HepG2 (cell line): Measurements from ENCODE around the gene HEATR1. TPM values are rescaled to one million over a fixed set of nuclear protein-coding genes. Genes with fewer than 3 reads are reported as not detected.

Experiments
- CC2D1A ChIP-seq: sonication (generic); formaldehyde crosslinking; IDR thresholded peaks from 2 replicates; pipeline ENCODE4 v1.8.1; 2023; ENCODE audit warnings: mild to moderate bottlenecking, missing genetic modification reagents
- POLR2G ChIP-seq: fragments of 200-400 bp; formaldehyde crosslinking; IDR thresholded peaks from 2 replicates; pipeline ENCODE4 v1.6.1; 2018; ENCODE audit warnings: mild to moderate bottlenecking, low read depth, low read length, moderate library complexity
- PRDM10 ChIP-seq: sonication (generic); formaldehyde crosslinking; IDR thresholded peaks from 2 replicates; pipeline ENCODE4 v1.4.0; 2020; ENCODE audit warnings: low read depth, missing genetic modification reagents
- PTBP1 ChIP-seq: fragments of 200-400 bp; formaldehyde crosslinking; IDR thresholded peaks from 2 replicates; pipeline ENCODE4 v1.6.1; 2018; ENCODE audit warnings: low read length, low read depth; ENCODE audit not compliant: poor library complexity, severe bottlenecking
- RFXAP ChIP-seq: sonication (generic); formaldehyde crosslinking; IDR thresholded peaks from 2 replicates; pipeline ENCODE4 v1.4.0; 2020; ENCODE audit warnings: missing genetic modification reagents, borderline replicate concordance
- RORA ChIP-seq: sonication (generic); formaldehyde crosslinking; IDR thresholded peaks from 2 replicates; pipeline ENCODE4 v1.5.0; 2020; ENCODE audit warnings: mild to moderate bottlenecking, missing genetic modification reagents, moderate library complexity
- SAP130 ChIP-seq: IDR thresholded peaks from 2 replicates; pipeline ENCODE4 v1.6.1; 2016; ENCODE audit warnings: low read depth
- ZFP36L1 ChIP-seq: sonication (generic); formaldehyde crosslinking; IDR thresholded peaks from 2 replicates; pipeline ENCODE4 v1.8.0; 2022; ENCODE audit warnings: mild to moderate bottlenecking, missing genetic modification reagents, moderate library complexity
- ZNF367 ChIP-seq: sonication (generic); formaldehyde crosslinking; IDR thresholded peaks from 2 replicates; pipeline ENCODE4 v1.4.0; 2020; ENCODE audit warnings: missing genetic modification reagents, borderline replicate concordance
- ZNF407 ChIP-seq: sonication (generic); formaldehyde crosslinking; IDR thresholded peaks from one replicate; pipeline ENCODE4 v1.5.1; 2020; ENCODE audit warnings: mild to moderate bottlenecking, missing genetic modification reagents; ENCODE audit errors: not compliant biosample characterization
- ZNF773 ChIP-seq: sonication (generic); formaldehyde crosslinking; IDR thresholded peaks from 2 replicates; pipeline ENCODE4 v1.4.0; 2020; ENCODE audit warnings: missing genetic modification reagents, borderline replicate concordance
- ZSCAN31 ChIP-seq: sonication (generic); formaldehyde crosslinking; IDR thresholded peaks from 2 replicates; pipeline ENCODE4 v1.5.0; 2020; ENCODE audit warnings: low read depth, mild to moderate bottlenecking, missing genetic modification reagents
- polyA plus RNA-seq, 8 experiments: library from polyadenylated mRNA; depleted of rRNA in 3 of 8; stranded (reverse) in 7 of 8; unstranded in 1 of 8; fragments of >200 nt; fragmentation: Illumina TruSeq in 4 of 8; extraction: Trizol in 4 of 8; gene quantifications; 2 replicates each; pipeline versions ENCODE4 v1.2.1 to v1.2.3, GENCODE V29; 2011 to 2016; ENCODE audit warnings: low read depth in 4 of 8, missing spikeins in 1 of 8, mixed read lengths in 1 of 8; ENCODE audit not compliant: insufficient read depth in 1 of 8
- total RNA-seq, 5 experiments: library from RNA; depleted of rRNA; stranded (reverse); fragments of >200 nt; fragmentation: Illumina TruSeq; extraction: Trizol; gene quantifications; 2 replicates each; pipeline ENCODE4 v1.2.3, GENCODE V29; 2016; ENCODE audit warnings: low read depth in 1 of 5
- TF ChIP-seq, protein P1 (sequence below): sonication (generic); formaldehyde crosslinking; IDR thresholded peaks from 2 replicates; pipeline ENCODE4 v1.4.0; 2020; ENCODE audit warnings: missing genetic modification reagents
- TF ChIP-seq, protein P2 (sequence below): sonication (generic); formaldehyde crosslinking; IDR thresholded peaks from 2 replicates; pipeline ENCODE4 v1.4.0; 2020; ENCODE audit warnings: missing genetic modification reagents, borderline replicate concordance

Gene HEATR1
- total and polyA plus RNA-seq, 2 of the 13 experiments (the other 11 are each of a cell fraction or from before 2014, with no cell fraction given), result 10.2 to 45.8 TPM

- TF ChIP-seq PTBP1 (no peak), POLR2G (no peak), ZNF407 (no peak), PRDM10 (no peak), ZSCAN31 (CRISPR knock-in tag) (no peak), ZNF367 (CRISPR knock-in tag) (no peak), CC2D1A (CRISPR knock-in tag) (no peak), ZNF773 (CRISPR knock-in tag) (no peak), ZFP36L1 (no peak), RORA (CRISPR knock-in tag) (no peak), SAP130 (CRISPR knock-in tag) (peak; percentile 30; the same call in 1 of the 2 replicates), RFXAP (CRISPR knock-in tag) (no peak)
- TF ChIP-seq, protein P1, sequence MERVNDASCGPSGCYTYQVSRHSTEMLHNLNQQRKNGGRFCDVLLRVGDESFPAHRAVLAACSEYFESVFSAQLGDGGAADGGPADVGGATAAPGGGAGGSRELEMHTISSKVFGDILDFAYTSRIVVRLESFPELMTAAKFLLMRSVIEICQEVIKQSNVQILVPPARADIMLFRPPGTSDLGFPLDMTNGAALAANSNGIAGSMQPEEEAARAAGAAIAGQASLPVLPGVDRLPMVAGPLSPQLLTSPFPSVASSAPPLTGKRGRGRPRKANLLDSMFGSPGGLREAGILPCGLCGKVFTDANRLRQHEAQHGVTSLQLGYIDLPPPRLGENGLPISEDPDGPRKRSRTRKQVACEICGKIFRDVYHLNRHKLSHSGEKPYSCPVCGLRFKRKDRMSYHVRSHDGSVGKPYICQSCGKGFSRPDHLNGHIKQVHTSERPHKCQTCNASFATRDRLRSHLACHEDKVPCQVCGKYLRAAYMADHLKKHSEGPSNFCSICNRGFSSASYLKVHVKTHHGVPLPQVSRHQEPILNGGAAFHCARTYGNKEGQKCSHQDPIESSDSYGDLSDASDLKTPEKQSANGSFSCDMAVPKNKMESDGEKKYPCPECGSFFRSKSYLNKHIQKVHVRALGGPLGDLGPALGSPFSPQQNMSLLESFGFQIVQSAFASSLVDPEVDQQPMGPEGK (CRISPR knock-in tag), result peak; percentile 47; the same call in 1 of the 2 replicates
- TF ChIP-seq, protein P2, sequence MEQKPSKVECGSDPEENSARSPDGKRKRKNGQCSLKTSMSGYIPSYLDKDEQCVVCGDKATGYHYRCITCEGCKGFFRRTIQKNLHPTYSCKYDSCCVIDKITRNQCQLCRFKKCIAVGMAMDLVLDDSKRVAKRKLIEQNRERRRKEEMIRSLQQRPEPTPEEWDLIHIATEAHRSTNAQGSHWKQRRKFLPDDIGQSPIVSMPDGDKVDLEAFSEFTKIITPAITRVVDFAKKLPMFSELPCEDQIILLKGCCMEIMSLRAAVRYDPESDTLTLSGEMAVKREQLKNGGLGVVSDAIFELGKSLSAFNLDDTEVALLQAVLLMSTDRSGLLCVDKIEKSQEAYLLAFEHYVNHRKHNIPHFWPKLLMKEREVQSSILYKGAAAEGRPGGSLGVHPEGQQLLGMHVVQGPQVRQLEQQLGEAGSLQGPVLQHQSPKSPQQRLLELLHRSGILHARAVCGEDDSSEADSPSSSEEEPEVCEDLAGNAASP (CRISPR knock-in tag), result no peak
These were observed 88.8 kb downstream of the HEATR1 start (continued) for GRCh38 chr1:236515443-236515958.
